RWPE2 (cell line): ENCODE results near the gene COX8C.

Experiments used
- ATAC-seq: fragments of 200-7000 bp; cut with Tn5 transposase; 3 replicates; pipeline ENCODE4 v1.9.1; 2021; ENCODE audit warnings: low read depth
- DNase-seq: peaks from one replicate; pipeline ENCODE4 v3.0.0-alpha.2; 2020; ENCODE audit warnings: low spot score
- H3K27ac ChIP-seq: fragments of 450-650 bp; 2 replicates; pipeline ENCODE4 v1.5.1; 2017; ENCODE audit warnings: mild to moderate bottlenecking; ENCODE audit not compliant: poor library complexity, severe bottlenecking
- H3K27me3 ChIP-seq: fragments of 250-450 bp; sonication (Bioruptor Pico); 2 replicates; pipeline ENCODE4 v1.5.1; 2021; ENCODE audit warnings: mild to moderate bottlenecking, moderate library complexity; ENCODE audit not compliant: insufficient read depth, poor library complexity, severe bottlenecking
- H3K36me3 ChIP-seq: fragments of 250-450 bp; sonication (Bioruptor Pico); 2 replicates; pipeline ENCODE4 v1.5.1; 2020; ENCODE audit warnings: low read depth, mild to moderate bottlenecking, moderate library complexity
- H3K4me1 ChIP-seq: fragments of 250-450 bp; sonication (Bioruptor Pico); 2 replicates; pipeline ENCODE4 v1.5.1; 2021; ENCODE audit warnings: mild to moderate bottlenecking, moderate library complexity; ENCODE audit not compliant: insufficient read depth, poor library complexity, severe bottlenecking
- H3K4me3 ChIP-seq: fragments of 250-450 bp; sonication (Bioruptor Pico); 2 replicates; pipeline ENCODE4 v1.5.1; 2021; ENCODE audit warnings: mild to moderate bottlenecking, moderate library complexity; ENCODE audit not compliant: severe bottlenecking
- H3K9me3 ChIP-seq: fragments of 250-450 bp; sonication (Bioruptor Pico); 2 replicates; pipeline ENCODE4 v1.5.1; 2021; ENCODE audit warnings: mild to moderate bottlenecking, moderate library complexity; ENCODE audit not compliant: severe bottlenecking
- TF ChIP-seq, protein P1 (sequence below): fragments of 450-650 bp; IDR thresholded peaks from one replicate; pipeline ENCODE4 v1.5.1; 2017; ENCODE audit warnings: mild to moderate bottlenecking, moderate library complexity; ENCODE audit not compliant: poor library complexity, severe bottlenecking

COX8C gene, protein sequence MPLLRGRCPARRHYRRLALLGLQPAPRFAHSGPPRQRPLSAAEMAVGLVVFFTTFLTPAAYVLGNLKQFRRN

DNA sequence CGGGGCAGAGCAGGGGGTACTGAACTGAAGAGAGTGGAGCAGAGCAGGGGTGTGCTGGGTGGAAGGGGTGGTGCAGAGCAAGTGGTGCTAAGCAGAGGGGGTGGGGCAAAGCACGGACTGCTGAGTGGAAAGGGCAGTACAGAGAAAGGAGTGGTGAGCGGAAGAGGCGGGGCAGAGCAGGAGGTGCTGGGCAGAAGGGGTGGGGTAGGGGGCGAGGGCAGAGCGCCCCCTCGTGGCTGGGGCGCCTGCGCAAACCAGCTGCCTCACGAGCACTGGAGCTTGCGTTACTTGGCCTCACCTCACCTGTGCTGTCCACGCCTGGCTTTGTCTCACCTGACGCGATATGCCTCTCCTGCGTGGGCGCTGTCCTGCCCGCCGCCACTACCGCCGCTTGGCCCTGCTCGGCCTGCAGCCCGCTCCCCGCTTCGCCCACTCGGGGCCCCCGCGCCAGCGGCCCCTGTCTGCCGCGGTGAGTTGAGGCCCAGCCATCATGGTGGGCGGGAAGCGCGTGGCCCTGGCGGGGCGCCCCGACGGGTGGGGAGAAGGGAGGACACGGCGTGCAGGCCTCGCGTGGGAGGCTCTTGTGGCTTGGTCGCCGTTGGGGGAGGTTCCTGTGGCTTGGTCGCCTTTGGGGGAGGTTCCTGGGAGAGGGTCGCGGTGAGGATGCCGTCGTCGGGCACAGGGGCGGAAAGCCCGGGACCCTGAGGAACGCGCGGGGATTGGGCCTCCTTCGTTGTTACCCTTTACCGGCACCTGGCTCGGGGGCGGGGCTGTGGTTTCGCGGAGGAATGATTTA lies at the start of gene COX8C:
TSS of gene COX8C (plus strand) at position 257 of the 796 bp plus-strand sequence. CDS start at position 344, 87 bp downstream.
- TF ChIP-seq, protein P1, sequence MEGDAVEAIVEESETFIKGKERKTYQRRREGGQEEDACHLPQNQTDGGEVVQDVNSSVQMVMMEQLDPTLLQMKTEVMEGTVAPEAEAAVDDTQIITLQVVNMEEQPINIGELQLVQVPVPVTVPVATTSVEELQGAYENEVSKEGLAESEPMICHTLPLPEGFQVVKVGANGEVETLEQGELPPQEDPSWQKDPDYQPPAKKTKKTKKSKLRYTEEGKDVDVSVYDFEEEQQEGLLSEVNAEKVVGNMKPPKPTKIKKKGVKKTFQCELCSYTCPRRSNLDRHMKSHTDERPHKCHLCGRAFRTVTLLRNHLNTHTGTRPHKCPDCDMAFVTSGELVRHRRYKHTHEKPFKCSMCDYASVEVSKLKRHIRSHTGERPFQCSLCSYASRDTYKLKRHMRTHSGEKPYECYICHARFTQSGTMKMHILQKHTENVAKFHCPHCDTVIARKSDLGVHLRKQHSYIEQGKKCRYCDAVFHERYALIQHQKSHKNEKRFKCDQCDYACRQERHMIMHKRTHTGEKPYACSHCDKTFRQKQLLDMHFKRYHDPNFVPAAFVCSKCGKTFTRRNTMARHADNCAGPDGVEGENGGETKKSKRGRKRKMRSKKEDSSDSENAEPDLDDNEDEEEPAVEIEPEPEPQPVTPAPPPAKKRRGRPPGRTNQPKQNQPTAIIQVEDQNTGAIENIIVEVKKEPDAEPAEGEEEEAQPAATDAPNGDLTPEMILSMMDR: no peak
- peak; percentile 53 for DNase-seq
- Histone ChIP-seq H3K4me1 (no peaks in the 10 kb centered on the region), H3K27ac (no peak within 1 kb of the TSS), H3K27me3 (peaks cover 4% of the 10 kb centered on the region), H3K9me3 (no peaks in the 10 kb centered on the region), H3K4me3 (no peak within 1 kb of the TSS), H3K36me3 (no peaks in the 10 kb centered on the region)
- no peak for ATAC-seq

DNA sequence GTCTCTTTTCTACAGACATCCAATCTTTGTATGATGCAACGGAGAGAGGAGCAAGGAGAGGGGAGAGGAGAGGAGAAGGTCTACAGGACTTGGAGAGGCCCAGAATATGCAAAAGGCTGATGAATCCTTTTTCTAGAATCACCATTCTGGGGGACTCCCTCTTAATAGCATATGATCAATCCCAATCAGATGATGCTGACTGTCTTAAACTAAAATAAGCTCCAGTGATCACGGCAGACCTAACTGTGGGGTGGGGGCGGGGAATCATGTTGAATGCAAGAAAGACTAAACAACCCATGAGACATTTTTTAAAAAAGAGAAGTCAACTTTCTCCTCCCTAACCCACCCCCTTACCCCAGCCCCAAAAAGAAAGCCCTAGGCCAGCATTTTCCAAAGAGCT lies 47.6 kb upstream of the COX8C start:
- TF ChIP-seq, protein P1: no peak

DNA sequence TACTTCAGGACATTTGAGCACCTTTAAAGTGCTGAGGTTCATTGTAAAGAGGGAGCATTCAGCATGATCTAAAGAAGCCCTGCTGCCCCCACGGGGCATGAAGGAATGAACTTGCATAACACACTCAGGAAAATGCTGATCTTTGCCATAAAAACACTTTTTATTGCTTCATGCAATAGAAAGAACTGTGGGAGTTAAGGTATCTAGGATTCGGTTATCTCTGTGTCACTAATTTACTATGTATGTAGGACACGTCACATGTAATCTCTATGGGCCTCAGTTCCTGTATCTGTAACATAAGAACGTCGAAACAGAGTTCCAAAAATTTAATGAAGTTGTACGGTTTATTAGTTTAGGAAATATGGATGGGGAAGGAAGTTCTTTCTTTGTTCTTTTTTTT lies 47.1 kb upstream of the COX8C start:
- ATAC-seq: no peak
- Histone ChIP-seq H3K27ac (no peak overlapping the region), H3K27me3 (no peaks in the 10 kb centered on the region), H3K9me3 (no peaks in the 10 kb centered on the region), H3K4me3 (no peak overlapping the region), H3K4me1 (peaks cover 11% of the 10 kb centered on the region), H3K36me3 (peaks cover 17% of the 10 kb centered on the region)
- DNase-seq: no peak
- TF ChIP-seq, protein P1: no peak

More for the DNA sequence above, 47.6 kb upstream of the COX8C start:
- H3K27me3 ChIP-seq: no peaks in the 10 kb centered on the region
- DNase-seq (no peak), ATAC-seq (no peak)
- no peaks in the 10 kb centered on the region for H3K9me3 ChIP-seq
- peaks cover 11% of the 10 kb centered on the region for H3K4me1 ChIP-seq
- peaks cover 21% of the 10 kb centered on the region for H3K36me3 ChIP-seq
- H3K4me3 ChIP-seq: no peak overlapping the region
- no peak overlapping the region for H3K27ac ChIP-seq

DNA sequence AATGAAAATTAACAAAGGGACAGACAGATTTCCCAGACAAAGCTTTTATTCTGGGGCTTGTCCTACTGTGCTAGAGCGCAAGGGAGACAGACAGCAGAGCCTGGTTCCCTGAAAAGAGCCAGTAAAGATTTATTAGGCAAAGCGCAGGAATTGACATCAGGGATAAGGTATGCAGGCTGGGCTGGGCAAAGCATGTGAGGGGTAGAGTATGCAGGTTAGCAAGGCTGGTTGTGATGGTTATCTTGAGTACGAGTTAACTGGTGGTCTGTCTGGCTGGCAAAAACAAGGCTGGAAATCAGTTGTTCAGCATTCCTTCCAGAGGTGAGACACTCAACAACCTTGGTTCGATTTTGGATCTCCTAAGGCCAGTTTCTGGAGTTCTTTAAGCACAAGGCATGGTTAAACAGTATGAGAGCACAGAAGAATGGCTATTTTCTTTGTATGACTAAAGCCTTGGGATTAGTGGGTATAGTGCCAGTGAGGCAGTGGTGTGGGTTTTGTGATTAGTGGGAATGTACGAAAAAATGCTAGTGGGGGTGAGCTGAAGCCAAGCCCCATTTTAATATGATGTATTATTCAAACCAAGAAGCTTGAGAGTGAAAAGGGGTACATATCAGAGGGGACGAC lies 45.0 kb upstream of the COX8C start:
- ATAC-seq (peak; percentile 95), DNase-seq (no peak)
- Histone ChIP-seq H3K4me1 (peaks cover 11% of the 10 kb centered on the region), H3K27me3 (no peaks in the 10 kb centered on the region), H3K9me3 (no peaks in the 10 kb centered on the region), H3K4me3 (no peak overlapping the region), H3K36me3 (no peaks in the 10 kb centered on the region; the same call in 1 of the 2 replicates), H3K27ac (peak overlapping the region; percentile 68)
- TF ChIP-seq, protein P1: no peak
